ENCODE results near the gene DHRS3. TPM values are rescaled to one million over a fixed set of nuclear protein-coding genes. Genes with fewer than 3 reads are reported as not detected.

The DHRS3 gene
- total RNA-seq, 1 donor: 161 TPM

DNA sequence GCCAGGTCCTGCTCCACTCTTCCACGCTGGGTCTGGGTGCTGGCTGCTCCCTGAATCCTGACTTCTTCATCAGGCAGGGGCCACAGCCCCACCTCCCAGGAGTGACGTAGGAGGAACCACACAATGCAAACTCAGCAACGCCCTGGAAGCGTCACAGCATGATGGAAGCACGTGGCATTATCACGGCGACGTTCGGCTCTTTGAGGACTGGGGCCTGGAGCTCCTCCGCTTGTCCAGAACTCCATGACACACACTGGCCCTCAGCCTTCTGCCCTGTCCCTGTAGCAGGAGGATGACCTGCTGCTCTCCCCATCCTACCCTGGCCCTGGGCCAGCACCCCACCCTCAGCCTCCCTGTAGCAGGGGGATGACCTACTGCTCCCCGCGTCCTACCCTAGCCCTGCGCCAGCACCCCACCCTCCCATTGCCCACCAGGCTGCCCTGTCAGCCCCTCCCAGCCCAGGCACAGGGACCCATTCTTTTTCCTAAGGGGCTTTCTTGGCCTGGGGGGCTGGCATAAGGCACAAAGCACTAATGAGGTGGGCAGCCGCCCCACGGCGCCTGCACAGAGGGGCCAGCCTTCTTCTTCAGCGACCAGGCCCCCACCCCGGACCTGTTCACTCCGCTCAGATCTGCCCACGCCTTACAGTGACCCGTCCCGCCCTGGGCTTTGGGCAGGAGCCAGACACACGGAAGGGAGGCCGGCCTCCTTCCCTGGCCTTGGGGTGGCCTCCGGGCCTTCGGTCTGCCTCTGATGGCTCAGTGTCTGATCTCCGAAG, 65.7 kb downstream of the DHRS3 start:
- Histone ChIP-seq H3K36me3 (ENCODE audit: insufficient read depth, low read length) (no peaks in the 10 kb centered on the region), H3K27ac (ENCODE audit: low read depth, low read length) (no peak overlapping the region), H3K79me2 (ENCODE audit: insufficient read depth, low read length) (no peaks in the 10 kb centered on the region), H4K20me1 (ENCODE audit: insufficient read depth, low read length) (no peaks in the 10 kb centered on the region), H3K4me3 (ENCODE audit: insufficient read depth, low read length) (no peak overlapping the region), H3K27me3 (ENCODE audit: insufficient read depth, low read length) (no peaks in the 10 kb centered on the region), H2AFZ (ENCODE audit: low read length) (no peak overlapping the region), H3K4me2 (ENCODE audit: insufficient read depth, low read length) (no peak overlapping the region), H3K9me3 (ENCODE audit: low read depth, low read length) (no peaks in the 10 kb centered on the region), H3K4me1 (ENCODE audit: insufficient read depth, low read length) (peaks cover 31% of the 10 kb centered on the region)
- TF ChIP-seq, protein P1, sequence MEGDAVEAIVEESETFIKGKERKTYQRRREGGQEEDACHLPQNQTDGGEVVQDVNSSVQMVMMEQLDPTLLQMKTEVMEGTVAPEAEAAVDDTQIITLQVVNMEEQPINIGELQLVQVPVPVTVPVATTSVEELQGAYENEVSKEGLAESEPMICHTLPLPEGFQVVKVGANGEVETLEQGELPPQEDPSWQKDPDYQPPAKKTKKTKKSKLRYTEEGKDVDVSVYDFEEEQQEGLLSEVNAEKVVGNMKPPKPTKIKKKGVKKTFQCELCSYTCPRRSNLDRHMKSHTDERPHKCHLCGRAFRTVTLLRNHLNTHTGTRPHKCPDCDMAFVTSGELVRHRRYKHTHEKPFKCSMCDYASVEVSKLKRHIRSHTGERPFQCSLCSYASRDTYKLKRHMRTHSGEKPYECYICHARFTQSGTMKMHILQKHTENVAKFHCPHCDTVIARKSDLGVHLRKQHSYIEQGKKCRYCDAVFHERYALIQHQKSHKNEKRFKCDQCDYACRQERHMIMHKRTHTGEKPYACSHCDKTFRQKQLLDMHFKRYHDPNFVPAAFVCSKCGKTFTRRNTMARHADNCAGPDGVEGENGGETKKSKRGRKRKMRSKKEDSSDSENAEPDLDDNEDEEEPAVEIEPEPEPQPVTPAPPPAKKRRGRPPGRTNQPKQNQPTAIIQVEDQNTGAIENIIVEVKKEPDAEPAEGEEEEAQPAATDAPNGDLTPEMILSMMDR (IDR thresholded peaks at IDR 0.05; ENCODE audit: extremely low read depth, low read depth, low read length): no peak
- peak; percentile 58 for DNase-seq (ENCODE audit: insufficient read length, low spot score, missing footprints)

DNA sequence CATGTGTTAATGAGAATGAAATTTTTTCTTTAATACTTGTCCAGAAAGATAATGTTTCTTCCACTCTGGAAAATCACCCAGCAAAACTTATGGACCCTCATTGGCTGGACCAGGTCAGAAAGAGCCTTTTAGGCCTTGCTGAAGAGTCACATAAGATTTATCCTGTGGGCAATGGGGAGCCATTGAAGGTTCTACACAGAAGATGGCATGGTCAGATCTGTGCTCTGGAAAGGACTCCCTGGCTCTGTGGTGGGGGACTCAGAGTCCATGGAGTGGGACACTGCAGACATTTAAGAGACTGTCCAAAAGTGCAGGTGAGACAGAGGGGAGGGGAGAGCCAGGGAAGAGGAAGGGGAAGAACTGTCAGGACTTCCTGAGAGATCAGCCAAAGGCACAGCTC, 66.4 kb downstream of the DHRS3 start:
- no peaks in the 10 kb centered on the region for H3K9me3 ChIP-seq (ENCODE audit: low read depth, low read length)
- TF ChIP-seq, protein P1 (IDR thresholded peaks at IDR 0.05; ENCODE audit: extremely low read depth, low read depth, low read length): no peak
- peaks cover 24% of the 10 kb centered on the region for H3K4me1 ChIP-seq (ENCODE audit: insufficient read depth, low read length)
- no peak overlapping the region for H2AFZ ChIP-seq (ENCODE audit: low read length)
- DNase-seq (ENCODE audit: insufficient read length, low spot score, missing footprints): no peak
- no peaks in the 10 kb centered on the region for H3K79me2 ChIP-seq (ENCODE audit: insufficient read depth, low read length)
- no peak overlapping the region for H3K4me2 ChIP-seq (ENCODE audit: insufficient read depth, low read length)
- no peaks in the 10 kb centered on the region for H3K36me3 ChIP-seq (ENCODE audit: insufficient read depth, low read length)
- no peak overlapping the region for H3K27ac ChIP-seq (ENCODE audit: low read depth, low read length)
- H3K27me3 ChIP-seq (ENCODE audit: insufficient read depth, low read length): no peaks in the 10 kb centered on the region
- H4K20me1 ChIP-seq (ENCODE audit: insufficient read depth, low read length): no peaks in the 10 kb centered on the region
- H3K4me3 ChIP-seq (ENCODE audit: insufficient read depth, low read length): no peak overlapping the region

DNA sequence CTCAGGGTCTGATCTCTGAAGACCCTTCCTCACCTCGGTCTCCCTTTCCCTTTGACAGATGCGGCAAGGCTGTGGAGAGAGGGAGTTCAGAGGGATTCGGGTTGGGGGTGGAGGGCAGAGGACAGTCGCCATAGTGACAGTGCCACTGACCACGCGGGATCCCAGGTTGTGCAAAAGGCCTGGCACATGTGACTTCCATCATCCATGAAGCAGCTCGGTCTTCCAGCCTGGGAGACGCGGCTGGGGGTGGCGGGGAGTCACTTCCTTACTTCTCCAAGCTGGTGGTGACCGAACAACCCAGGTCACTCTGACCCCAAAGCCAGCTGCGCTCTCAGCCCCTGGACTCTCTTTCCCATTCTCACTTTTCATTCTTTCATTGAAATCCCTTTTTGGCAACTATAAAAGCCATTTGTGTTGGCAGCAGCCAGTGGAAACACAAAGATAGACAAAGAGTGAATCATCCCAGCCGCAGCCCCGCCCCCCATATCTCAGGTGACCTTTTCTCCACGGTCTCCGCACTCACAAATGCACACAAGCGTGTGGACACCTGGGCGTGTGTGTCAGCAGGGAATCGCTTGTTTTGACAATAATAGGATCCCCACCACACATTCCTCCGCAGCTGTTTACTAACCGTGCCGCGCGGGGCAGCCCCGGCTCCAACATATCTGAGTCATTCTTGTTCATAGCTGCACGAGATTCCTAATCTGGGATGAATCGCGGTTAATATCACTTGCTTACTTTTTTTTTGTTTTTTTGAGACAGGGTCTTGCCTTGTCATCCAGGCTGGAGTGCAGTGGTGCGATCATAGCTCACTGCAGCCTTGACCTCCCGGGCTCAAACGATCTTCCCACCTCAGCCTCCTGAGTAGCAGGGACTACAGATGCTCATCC, 68.3 kb downstream of the DHRS3 start:
- H3K9me3 ChIP-seq (ENCODE audit: low read depth, low read length): no peaks in the 10 kb centered on the region
- peak; percentile 97 for DNase-seq (ENCODE audit: insufficient read length, low spot score, missing footprints)
- H3K27ac ChIP-seq (ENCODE audit: low read depth, low read length): peak overlapping the region; percentile 86
- no peaks in the 10 kb centered on the region for H3K27me3 ChIP-seq (ENCODE audit: insufficient read depth, low read length)
- no peak overlapping the region for H2AFZ ChIP-seq (ENCODE audit: low read length)
- no peaks in the 10 kb centered on the region for H4K20me1 ChIP-seq (ENCODE audit: insufficient read depth, low read length)
- peak overlapping the region; percentile 52 for H3K4me3 ChIP-seq (ENCODE audit: insufficient read depth, low read length)
- H3K4me1 ChIP-seq (ENCODE audit: insufficient read depth, low read length): peaks cover 16% of the 10 kb centered on the region
- peak overlapping the region; percentile 76 for H3K4me2 ChIP-seq (ENCODE audit: insufficient read depth, low read length)
- H3K36me3 ChIP-seq (ENCODE audit: insufficient read depth, low read length): no peaks in the 10 kb centered on the region
- no peaks in the 10 kb centered on the region for H3K79me2 ChIP-seq (ENCODE audit: insufficient read depth, low read length)
- TF ChIP-seq, protein P1 (IDR thresholded peaks at IDR 0.05; ENCODE audit: extremely low read depth, low read depth, low read length): no peak

DNA sequence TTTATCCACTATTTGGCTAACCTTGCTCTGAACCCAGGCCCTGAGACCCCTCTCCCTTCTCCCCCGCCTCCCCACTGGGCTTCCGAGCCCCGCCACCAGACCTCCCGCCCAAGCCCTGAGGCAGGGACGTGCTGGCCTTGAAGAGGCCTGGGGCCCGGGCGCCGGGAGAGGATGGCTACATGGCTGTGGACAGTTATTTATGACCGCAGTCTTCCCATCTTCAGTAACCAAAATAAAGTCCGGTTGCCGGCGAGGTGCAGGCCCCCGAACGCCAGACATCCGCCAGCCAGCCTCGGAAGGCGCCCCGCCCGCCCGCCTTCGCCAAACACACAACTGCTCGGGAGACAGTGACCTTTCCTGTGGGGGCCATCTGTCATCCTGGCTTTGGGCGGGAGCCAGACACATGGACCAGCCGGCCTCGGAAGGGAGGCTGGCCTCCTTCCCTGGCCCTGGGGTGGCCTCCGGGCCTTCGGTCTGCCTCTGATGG, 69.0 kb downstream of the DHRS3 start:
- no peak overlapping the region for H2AFZ ChIP-seq (ENCODE audit: low read length)
- H3K36me3 ChIP-seq (ENCODE audit: insufficient read depth, low read length): no peaks in the 10 kb centered on the region
- H3K4me1 ChIP-seq (ENCODE audit: insufficient read depth, low read length): peaks cover 16% of the 10 kb centered on the region
- no peaks in the 10 kb centered on the region for H3K27me3 ChIP-seq (ENCODE audit: insufficient read depth, low read length)
- no peaks in the 10 kb centered on the region for H3K79me2 ChIP-seq (ENCODE audit: insufficient read depth, low read length)
- H3K27ac ChIP-seq (ENCODE audit: low read depth, low read length): peak overlapping the region; percentile 86
- DNase-seq (ENCODE audit: insufficient read length, low spot score, missing footprints): peak; percentile 65
- no peak overlapping the region for H3K4me2 ChIP-seq (ENCODE audit: insufficient read depth, low read length)
- no peaks in the 10 kb centered on the region for H4K20me1 ChIP-seq (ENCODE audit: insufficient read depth, low read length)
- H3K9me3 ChIP-seq (ENCODE audit: low read depth, low read length): no peaks in the 10 kb centered on the region
- no peak overlapping the region for H3K4me3 ChIP-seq (ENCODE audit: insufficient read depth, low read length)
- TF ChIP-seq, protein P1 (IDR thresholded peaks at IDR 0.05; ENCODE audit: extremely low read depth, low read depth, low read length): no peak

All from osteoblast (primary cell).